Glomerular visceral epithelial cell (primary cell): ENCODE data around the gene RGS9.
A peak's percentile ranks its signal among the peaks of the same experiment; 100 is the strongest.

Experiments
- DNase-seq: peaks from one replicate; pipeline ENCODE4 v3.0.0-alpha.2; 2016; ENCODE audit errors: extremely low spot score

Gene RGS9

DNA sequence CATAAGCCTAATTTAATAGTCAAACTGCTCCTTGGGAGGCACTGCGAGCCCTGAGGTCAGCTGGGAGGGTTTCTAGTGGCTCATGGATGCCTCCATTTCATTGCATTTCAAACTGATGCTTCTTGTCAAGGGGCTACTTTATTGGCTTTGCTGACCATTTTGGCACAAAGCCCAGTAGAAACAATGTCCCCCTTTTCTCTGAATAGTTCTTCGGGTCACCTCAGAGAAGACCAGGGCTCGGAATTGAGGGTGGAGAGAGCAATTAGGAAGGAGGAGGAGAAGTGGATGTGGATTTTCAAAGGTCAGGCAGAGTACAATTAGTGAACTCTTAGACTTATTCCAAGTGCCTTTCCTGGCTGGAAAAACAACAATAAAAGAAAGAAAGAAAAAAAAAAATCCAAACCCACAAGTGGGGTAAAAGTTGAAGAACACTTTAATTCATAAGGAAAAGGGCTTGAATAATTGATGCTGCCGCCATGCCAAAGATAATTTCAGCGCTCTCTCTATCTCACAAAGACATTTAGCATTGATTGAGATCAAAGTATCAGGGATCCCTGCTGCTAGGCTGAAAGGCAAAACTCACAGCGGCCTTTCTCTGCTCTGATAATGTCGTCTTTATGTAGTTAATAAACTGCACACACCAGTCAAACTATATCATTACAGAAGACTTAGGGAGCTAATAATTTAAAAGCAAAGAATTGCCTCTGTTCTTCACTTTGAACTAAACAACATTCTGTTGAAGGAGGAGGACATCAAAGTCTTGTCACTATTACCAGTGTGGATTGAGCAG, 122.7 kb downstream of the RGS9 start:
- DNase-seq: no peak

GRCh38 chr17:65260626-65261025, 123.5 kb downstream of the RGS9 start:
- DNase-seq: no peak

DNA sequence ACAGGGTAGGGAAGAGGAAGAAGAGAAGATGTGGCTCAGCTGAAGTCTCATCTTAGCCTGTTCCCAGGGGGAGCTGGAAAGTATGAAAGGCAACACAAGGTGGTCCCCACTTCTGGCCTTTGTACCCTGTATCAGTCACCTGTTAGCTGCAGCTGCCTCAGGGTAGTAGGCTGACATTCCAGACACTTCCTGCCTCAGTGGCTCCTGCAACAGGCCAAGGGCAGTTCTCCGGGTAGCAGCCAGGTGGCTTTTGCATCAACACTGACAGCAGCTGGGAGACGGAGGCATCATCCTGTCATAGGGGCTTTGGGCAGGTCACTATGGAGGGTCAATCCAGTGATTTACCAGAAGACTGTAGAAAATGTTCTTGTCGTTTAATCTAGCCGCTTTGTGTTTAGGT, 124.0 kb downstream of the RGS9 start:
- no peak for DNase-seq

DNA sequence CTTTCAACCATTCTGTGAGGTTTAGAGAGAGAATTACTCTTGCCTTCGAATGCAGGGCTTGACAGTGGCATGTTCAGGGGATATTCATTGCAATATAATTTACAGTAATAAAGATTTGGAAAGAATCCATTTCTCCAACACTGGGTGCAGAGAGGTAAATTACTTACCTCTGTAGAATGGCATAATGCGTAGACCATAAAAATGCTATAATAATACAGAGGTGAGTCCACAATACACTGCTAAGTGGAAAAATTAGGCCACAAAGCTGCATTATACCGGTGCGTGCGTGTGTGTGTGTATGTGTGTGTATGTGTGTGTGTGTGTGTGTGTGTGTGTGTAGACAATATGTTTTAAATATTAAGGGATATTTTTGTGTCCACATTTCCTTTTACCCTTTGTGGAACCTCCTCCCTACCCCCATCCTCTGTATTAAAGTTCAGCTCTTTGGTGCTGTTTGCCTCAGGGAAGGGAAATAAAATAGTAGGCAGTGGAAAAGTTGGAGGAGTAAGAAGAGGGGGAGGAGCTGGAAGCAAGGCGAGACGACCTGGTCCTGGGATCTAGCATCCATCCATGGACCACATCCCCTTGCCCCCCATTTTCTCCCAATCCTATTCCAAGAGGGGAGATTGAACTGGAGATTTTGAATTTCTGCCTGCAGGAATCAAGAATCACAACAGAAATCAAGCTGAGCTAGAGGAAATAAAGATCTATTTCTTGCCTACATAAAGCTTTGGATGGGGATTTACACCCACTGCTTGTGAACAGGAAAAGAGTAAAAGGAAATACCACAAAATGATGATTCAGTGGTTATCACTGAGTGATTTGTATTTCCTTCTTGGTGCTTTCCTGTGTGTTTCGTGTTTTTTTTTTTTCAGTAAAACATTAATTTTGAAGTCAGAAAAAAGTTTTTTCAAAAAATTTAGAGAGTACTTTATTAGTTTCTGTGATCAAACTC, 124.8 kb downstream of the RGS9 start:
- peak; percentile 8 for DNase-seq

GRCh38 chr17:65265276-65265675, 128.1 kb downstream of the RGS9 start:
- no peak for DNase-seq

DNA sequence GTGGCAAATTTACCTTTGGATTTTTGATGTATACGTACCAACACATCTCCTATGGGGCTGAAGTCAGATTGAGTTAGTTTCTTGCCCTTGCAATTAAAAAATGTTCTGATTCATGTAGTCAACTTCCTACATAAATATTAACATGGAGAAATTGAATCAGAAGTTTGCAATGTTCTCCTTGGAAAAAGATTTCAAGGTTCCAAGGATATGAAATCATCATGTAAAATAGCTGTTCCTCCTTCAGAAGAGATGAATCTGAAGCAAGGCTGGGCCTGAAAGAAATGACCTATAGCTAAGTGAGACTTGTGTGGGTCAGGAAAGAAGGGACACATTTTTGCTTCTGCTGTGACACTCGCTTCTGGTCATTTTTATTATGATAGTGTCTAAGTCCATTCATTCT, 131.7 kb downstream of the RGS9 start:
- no peak for DNase-seq

- DNase-seq: no peak
Measured at GRCh38 chr17:65270499-65271253, 133.5 kb downstream of the RGS9 start.

GRCh38 chr17:65271296-65271695, 134.1 kb downstream of the RGS9 start:
- no peak for DNase-seq
